NB4 (cell line): ENCODE measurements around the gene TMEM231.

Source experiments
- CTCF ChIP-seq: IDR thresholded peaks from one replicate; pipeline ENCODE4 v1.5.1; 2012; ENCODE audit warnings: low read depth, low read length
- POLR2A ChIP-seq: IDR thresholded peaks from 2 replicates; pipeline ENCODE4 v1.6.1; 2011; ENCODE audit warnings: mild to moderate bottlenecking; ENCODE audit not compliant: insufficient read length; ENCODE audit errors: extremely low read depth

GRCh38 chr16:75599452-75600277 lies 43.6 kb upstream of the TMEM231 start:
- TF ChIP-seq CTCF (no peak), POLR2A (no peak)
